GM12874 (cell line): ENCODE results near the gene PRKACA.

ENCODE experiments used
- TF ChIP-seq, protein P1 (sequence below): IDR thresholded peaks from 2 replicates; pipeline ENCODE4 v1.5.1; 2011; ENCODE audit warnings: low read depth, mild to moderate bottlenecking, control low read depth, low read length, moderate library complexity; ENCODE audit not compliant: insufficient read depth

Gene PRKACA

DNA sequence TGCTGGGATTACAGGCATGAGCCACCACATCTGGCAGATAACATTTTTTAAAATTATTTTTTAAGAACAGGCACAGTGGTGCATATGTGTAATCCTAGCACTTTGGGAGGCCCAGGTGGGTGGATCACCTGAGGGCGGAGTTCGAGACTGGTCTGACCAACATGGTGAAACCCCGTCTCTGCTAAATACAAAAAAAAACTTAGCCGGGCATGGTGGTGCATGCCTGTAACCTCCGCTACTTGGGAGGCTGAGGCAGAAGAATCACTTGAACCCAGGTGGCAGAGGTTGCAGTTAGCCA is 55.1 kb downstream of the PRKACA start:
- TF ChIP-seq, protein P1, sequence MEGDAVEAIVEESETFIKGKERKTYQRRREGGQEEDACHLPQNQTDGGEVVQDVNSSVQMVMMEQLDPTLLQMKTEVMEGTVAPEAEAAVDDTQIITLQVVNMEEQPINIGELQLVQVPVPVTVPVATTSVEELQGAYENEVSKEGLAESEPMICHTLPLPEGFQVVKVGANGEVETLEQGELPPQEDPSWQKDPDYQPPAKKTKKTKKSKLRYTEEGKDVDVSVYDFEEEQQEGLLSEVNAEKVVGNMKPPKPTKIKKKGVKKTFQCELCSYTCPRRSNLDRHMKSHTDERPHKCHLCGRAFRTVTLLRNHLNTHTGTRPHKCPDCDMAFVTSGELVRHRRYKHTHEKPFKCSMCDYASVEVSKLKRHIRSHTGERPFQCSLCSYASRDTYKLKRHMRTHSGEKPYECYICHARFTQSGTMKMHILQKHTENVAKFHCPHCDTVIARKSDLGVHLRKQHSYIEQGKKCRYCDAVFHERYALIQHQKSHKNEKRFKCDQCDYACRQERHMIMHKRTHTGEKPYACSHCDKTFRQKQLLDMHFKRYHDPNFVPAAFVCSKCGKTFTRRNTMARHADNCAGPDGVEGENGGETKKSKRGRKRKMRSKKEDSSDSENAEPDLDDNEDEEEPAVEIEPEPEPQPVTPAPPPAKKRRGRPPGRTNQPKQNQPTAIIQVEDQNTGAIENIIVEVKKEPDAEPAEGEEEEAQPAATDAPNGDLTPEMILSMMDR = no peak

DNA sequence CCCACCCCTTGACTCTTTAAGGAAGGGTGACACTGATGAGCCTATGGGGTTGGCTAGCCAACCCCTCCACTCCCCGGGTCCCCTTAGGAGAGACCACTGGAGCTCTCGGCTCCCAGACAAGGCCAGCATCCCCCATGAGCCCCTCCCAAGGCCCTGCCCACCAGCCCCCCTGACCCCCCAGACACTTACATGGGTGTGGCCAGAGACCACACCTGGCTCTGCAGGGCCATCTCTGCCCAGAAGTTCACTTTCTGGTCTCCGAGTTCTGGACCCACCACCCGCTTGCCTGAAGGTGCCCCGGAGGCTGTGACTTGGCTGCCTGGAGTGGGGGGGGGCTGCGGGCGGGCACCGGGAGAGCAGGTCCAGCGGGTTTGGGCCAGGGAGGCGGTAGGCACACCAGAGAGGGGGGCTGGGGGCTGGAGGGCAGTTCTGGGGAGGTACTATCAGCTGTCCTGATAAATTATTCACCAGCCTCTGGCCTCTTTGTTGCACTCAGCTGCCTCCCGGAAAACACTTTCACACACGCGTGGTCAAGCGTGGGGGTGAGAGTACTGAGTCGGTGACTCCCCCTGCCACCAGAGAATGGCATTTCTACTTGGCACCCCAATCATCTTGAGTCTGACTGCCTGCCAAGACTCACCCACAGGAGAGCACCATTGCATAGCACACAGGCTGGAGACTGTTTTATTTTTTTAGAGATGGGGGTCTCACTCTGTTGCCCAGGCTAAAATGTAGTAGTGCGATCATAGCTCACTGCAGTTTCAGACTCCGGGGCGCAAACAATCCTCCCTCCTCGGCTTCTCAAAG is 55.6 kb downstream of the PRKACA start, which contains the start of gene PALM3:
Gene PALM3 (minus strand): TSS at position 326 of the 807 bp plus-strand sequence. CDS start 96 bp downstream, at position 230.
- TF ChIP-seq, protein P1 = no peak

DNA sequence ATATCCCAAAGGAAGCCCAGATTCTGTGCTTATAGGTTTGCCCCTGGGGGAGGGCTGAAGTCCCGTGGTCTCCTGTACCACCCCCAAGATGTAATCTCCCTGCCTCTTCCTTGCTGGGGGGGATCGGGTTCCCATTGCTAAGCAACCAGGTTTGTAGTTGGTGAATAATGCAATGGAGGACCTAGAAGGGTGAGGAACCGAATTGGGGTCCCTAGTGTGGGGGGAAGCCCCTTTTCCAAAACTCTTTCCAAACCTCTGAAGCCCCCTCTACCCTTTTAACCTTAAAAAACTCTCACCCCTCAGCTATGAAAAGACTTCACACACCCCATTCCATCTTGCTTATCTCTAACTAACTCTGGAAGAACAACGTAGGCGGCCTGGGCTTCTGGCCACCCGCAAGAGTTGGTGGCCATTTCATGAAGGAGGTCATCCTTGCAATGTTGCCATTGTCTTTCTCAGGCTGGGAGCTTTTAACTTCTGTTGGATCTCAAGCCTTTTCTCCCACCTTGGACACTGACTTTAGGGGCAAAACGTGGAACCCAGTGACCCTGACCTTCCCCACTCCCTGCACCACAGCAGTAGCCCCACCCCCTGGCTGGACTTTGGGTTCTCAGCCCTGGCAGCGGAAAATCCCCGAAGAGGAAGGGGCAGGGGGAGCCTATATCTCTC is 56.3 kb downstream of the PRKACA start:
- TF ChIP-seq, protein P1 = no peak

GRCh38 chr19:14059652-14060155 is 57.9 kb downstream of the PRKACA start:
- TF ChIP-seq, protein P1 = no peak

DNA sequence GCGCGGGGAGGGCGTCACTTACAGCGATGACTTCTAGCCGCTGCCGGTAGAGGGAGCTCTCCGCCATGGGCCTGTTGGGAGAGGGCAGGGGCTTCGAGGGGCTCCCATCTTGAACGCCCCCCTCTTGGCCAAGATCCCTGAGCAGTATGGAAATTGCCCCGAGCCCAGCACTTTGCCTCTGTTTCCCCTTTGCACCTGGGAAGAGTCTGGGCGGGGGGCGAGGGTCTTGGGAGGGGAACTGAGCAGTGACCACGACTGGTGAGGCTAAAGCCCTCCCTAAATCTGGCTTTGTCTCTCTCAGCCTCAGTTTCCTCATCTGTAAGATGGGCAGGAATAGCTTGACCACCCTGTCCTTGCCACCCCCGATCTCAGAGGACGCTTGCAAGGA is 58.5 kb downstream of the PRKACA start:
- TF ChIP-seq, protein P1 = peak; percentile 96

- TF ChIP-seq, protein P1 = no peak
Measured at GRCh38 chr19:14058182-14059092, 59.1 kb downstream of the PRKACA start.

DNA sequence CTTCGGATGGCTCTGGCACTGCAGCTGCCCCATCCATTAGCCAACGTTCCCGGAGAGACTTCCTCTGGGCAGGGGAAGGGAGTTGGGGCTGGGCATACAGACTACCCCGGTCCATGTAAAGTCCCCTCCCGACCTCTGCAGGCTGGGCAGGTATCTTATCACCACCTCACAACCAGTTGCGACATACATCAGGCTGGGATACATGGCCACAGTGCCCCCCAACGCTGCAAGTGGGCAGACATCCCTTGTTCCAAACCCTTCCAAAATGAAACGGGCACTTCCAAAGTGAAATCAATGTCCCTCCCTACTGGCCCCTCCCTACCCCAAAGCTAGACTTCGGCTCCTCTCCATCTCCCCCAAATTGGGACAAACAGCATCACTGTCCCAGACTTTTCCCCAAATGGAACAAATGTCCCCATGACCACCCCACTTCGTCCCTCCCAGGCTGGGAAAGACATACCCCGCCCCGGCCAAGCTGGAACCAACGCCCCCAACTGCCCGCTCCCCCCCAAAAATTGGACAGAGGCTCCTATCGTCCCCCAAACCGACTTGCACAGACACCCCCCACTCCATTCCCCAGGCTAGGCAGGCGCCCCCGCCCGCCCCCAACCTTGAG is 60.7 kb downstream of the PRKACA start:
- TF ChIP-seq, protein P1 = no peak
